Measurements from ENCODE around the gene NFIX. TPM values are rescaled to one million over a fixed set of nuclear protein-coding genes. Genes with fewer than 3 reads are reported as not detected.

The NFIX gene
- total RNA-seq, 3 donors from 2014 or later (not counting 1 experiment from before 2014, with no cell fraction given), result 0.61 to 2.1 (median 1.3) TPM

DNA sequence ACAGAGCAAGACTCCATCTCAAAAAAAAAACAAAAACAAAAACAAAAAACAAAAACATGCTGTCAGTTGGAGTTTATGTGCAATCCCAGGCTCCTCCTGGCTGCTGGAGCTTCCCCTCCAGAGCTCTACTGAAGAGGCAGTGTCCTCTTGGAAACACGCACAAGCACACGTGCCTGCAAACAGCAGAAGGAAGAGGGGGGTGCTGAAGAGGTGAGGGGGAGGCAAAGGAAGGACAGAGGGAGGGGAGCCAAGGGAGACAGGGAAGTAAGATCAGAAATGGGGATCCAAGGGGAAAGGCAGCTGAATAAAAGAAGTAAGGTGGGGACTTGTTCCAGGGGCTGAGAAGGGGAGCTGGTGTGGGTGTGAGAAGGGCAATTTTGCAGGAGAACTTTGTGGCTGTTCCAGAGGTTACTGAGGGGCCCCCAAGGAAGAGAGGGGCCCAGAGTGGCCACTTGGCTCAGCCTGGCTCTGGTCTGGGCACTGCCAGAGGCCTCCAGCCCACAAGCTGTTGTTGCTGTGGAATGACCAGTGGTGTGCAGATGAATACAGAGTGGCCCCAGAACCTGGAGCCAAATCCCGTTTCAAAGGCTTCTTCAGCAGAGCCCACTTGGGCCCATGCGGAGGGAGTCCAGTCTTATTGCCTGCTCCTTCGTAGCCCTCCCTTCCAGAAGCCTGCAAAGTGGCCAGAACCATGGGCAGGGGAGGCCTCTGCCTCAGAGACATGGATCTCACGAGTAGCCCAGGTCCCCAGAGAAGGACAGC is 73.0 kb downstream of the NFIX start:
- Mint-ChIP-seq H3K27ac (no peak overlapping the region), H3K27me3 (ENCODE audit: low read depth in 2 of 2) (peaks cover 8 to 16% of the 10 kb centered on the region in 2 donors), H3K9me3 (no peaks in the 10 kb centered on the region), H3K4me1 (no peaks in the 10 kb centered on the region), H3K36me3 (no peaks in the 10 kb centered on the region), H3K4me3 (no peak overlapping the region)
- ATAC-seq, result no peak
- no peak for DNase-seq
- H3K27ac ChIP-seq (ENCODE audit: low read length), result no peak overlapping the region
- H3K4me3 ChIP-seq (ENCODE audit: low read length), result no peak overlapping the region
- H3K9me3 ChIP-seq (ENCODE audit: control insufficient read depth, insufficient read depth, low read length), result no peaks in the 10 kb centered on the region
- no peaks in the 10 kb centered on the region for H3K36me3 ChIP-seq (ENCODE audit: control insufficient read depth, insufficient read depth, low read length)
- no peaks in the 10 kb centered on the region for H3K4me1 ChIP-seq (ENCODE audit: control insufficient read depth, insufficient read depth, low read length)
- TF ChIP-seq, protein P1, sequence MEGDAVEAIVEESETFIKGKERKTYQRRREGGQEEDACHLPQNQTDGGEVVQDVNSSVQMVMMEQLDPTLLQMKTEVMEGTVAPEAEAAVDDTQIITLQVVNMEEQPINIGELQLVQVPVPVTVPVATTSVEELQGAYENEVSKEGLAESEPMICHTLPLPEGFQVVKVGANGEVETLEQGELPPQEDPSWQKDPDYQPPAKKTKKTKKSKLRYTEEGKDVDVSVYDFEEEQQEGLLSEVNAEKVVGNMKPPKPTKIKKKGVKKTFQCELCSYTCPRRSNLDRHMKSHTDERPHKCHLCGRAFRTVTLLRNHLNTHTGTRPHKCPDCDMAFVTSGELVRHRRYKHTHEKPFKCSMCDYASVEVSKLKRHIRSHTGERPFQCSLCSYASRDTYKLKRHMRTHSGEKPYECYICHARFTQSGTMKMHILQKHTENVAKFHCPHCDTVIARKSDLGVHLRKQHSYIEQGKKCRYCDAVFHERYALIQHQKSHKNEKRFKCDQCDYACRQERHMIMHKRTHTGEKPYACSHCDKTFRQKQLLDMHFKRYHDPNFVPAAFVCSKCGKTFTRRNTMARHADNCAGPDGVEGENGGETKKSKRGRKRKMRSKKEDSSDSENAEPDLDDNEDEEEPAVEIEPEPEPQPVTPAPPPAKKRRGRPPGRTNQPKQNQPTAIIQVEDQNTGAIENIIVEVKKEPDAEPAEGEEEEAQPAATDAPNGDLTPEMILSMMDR (IDR thresholded peaks at IDR 0.05), result no peak
- 75% methylated on average over 6 of the region's 6 CpGs for WGBS (ENCODE audit: insufficient coverage)
- intact Hi-C loops (cut with micrococcal nuclease), result no loop called here
- no peaks in the 10 kb centered on the region for H3K27me3 ChIP-seq (ENCODE audit: control insufficient read depth, insufficient read depth, low read length)

DNA sequence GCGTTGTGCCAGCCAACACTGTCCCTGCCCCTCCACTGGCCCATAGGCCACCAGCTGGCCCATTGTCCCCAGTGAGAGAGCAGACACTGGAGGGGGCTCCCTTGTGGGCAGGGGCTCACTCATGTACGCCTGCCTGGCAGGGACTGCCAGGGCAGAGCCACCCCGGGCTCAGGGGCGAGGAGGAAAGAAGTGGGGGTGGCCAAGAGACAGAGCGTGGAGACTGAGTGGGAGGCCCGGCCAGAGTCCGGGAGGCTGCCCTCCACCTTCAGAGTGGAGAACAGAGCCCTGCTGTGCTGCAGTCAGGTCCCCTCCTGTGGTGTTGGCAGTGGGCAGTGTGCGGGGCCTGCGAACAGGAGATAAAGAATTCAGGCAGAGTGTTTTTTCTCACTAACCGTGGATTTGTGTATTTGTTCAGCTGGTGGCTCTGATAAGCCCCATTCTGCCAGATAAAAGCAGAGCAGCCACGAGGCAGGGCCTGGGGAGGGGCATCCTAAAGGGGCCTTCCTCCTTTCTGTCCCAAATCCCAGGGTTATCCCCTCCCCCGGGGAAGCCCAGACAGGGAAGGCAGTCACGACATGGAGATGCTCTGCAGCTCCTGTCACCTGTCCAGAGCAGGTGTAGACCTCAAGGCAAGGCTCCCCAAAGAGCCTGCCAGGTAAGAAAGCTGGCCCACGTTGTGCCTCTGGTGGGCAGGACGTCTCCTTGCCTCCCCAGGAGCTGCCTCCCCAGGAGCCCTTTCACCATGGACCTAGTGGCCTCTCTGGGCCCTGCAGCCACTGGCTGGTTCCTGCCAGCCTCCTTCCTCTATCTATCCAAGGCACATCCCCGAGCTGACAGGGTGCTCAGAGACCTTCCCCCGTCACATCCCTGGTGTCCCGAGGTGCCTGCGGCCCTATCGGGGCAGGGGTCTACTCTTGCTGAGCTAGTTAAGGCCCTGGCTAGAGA is 74.4 kb downstream of the NFIX start:
- WGBS (ENCODE audit: insufficient coverage), result 60% methylated on average over 20 of the region's 20 CpGs
- no peaks in the 10 kb centered on the region for H3K4me1 Mint-ChIP-seq
- no peaks in the 10 kb centered on the region for H3K36me3 Mint-ChIP-seq
- TF ChIP-seq, protein P1 (IDR thresholded peaks at IDR 0.05), result no peak
- no peak for DNase-seq
- Histone ChIP-seq H3K27ac (ENCODE audit: low read length) (no peak overlapping the region), H3K27me3 (ENCODE audit: control insufficient read depth, insufficient read depth, low read length) (no peaks in the 10 kb centered on the region), H3K4me1 (ENCODE audit: control insufficient read depth, insufficient read depth, low read length) (no peaks in the 10 kb centered on the region), H3K4me3 (ENCODE audit: low read length) (no peak overlapping the region), H3K9me3 (ENCODE audit: control insufficient read depth, insufficient read depth, low read length) (no peaks in the 10 kb centered on the region), H3K36me3 (ENCODE audit: control insufficient read depth, insufficient read depth, low read length) (no peaks in the 10 kb centered on the region)
- no peak overlapping the region for H3K4me3 Mint-ChIP-seq
- H3K9me3 Mint-ChIP-seq, result no peaks in the 10 kb centered on the region
- no peak overlapping the region for H3K27ac Mint-ChIP-seq
- H3K27me3 Mint-ChIP-seq (ENCODE audit: low read depth in 2 of 2), result peaks cover 8 to 13% of the 10 kb centered on the region in 2 donors
- intact Hi-C loops (cut with micrococcal nuclease), result no loop called here
- no peak for ATAC-seq

DNA sequence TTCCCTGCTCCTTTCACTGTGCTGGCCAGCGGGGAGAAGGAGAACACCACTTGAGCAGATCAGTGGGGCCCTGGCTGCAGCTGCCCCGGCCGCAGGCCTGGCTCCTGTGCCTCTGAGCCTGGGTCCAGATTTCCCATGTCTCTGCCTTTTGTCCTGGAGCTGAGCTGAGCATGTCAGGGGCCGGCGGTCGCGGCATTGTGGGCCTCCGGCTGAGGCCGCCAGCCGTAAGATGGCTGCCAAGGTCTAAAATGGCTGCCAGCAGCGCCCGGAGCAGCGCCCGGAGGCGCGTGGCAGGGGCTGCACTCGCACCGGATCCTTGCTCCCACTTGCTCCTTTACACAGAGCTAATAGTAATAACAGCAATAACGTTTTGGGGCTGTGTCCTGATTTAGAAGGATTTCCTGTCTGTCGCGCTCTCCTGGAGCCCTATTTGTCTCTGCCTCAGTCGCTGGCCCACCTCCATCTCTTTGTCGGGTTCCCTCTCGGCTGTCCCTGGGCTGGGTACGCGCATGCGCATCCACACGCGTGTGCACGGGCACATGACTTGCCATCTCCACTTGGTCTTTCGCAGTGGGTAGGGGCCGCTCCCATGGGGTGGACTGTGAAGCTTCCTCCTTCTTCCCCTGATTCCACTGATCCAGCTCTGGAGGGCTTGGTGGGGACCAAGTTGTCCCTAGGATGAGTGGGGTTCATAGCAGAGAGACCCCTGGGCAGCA is 75.3 kb downstream of the NFIX start:
- no peaks in the 10 kb centered on the region for H3K4me1 Mint-ChIP-seq
- H3K4me3 Mint-ChIP-seq, result no peak overlapping the region
- 91% methylated on average over 32 of the region's 32 CpGs for WGBS (ENCODE audit: insufficient coverage)
- H3K36me3 ChIP-seq (ENCODE audit: control insufficient read depth, insufficient read depth, low read length), result no peaks in the 10 kb centered on the region
- no peaks in the 10 kb centered on the region for H3K9me3 Mint-ChIP-seq
- no peak overlapping the region for H3K27ac ChIP-seq (ENCODE audit: low read length)
- ATAC-seq, result no peak
- peaks cover 8 to 13% of the 10 kb centered on the region in 2 donors for H3K27me3 Mint-ChIP-seq (ENCODE audit: low read depth in 2 of 2)
- no peaks in the 10 kb centered on the region for H3K9me3 ChIP-seq (ENCODE audit: control insufficient read depth, insufficient read depth, low read length)
- intact Hi-C loops (cut with micrococcal nuclease), result no loop called here
- TF ChIP-seq, protein P1 (IDR thresholded peaks at IDR 0.05), result no peak
- H3K36me3 Mint-ChIP-seq, result no peaks in the 10 kb centered on the region
- no peak for DNase-seq
- H3K4me3 ChIP-seq (ENCODE audit: low read length), result no peak overlapping the region
- H3K4me1 ChIP-seq (ENCODE audit: control insufficient read depth, insufficient read depth, low read length), result no peaks in the 10 kb centered on the region
- H3K27me3 ChIP-seq (ENCODE audit: control insufficient read depth, insufficient read depth, low read length), result no peaks in the 10 kb centered on the region
- H3K27ac Mint-ChIP-seq, result no peak overlapping the region

Data from natural killer cell (primary cell).